DMS114 treated with DMSO at 0.1 percent for 48 hours (cell line): ENCODE measurements around the gene NOC2L.

Source experiments
- DNase-seq: peaks from one replicate; lab custom pipeline; 2025; ENCODE audit not compliant: unreplicated experiment; lab: John Stamatoyannopoulos, UW

Gene NOC2L

DNA sequence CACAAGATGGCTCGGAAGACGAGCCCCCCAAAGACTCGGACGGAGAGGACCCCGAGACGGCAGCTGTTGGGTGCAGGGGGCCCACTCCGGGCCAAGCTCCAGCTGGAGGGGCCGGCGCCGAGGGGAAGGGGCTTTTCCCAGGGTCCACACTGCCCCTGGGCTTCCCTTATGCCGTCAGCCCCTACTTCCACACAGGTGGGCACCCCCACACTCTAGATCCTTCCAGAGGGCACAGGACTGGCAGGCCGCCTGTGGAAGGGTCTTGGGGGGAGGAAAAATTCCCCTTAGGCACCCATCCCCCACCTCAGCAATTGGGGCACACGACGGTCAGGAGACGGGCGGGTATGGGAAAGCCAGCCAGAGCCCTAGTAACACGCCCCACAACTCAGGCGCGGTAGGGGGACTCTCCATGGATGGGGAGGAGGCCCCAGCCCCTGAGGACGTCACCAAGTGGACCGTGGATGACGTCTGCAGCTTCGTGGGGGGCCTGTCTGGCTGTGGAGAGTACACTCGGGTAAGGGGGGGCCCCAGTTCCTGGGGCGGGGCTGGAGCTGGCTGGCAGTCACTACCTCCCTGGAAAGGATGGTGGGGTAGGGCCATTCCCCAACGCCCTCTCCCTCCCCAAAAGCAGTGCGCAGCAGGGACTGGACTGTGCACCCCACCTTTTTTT lies 16.1 kb downstream of the NOC2L start:
- DNase-seq = no peak

GRCh38 chr1:942411-942821 lies 16.6 kb downstream of the NOC2L start:
- no peak for DNase-seq

GRCh38 chr1:941588-942383 lies 17.3 kb downstream of the NOC2L start:
- DNase-seq = no peak

DNA sequence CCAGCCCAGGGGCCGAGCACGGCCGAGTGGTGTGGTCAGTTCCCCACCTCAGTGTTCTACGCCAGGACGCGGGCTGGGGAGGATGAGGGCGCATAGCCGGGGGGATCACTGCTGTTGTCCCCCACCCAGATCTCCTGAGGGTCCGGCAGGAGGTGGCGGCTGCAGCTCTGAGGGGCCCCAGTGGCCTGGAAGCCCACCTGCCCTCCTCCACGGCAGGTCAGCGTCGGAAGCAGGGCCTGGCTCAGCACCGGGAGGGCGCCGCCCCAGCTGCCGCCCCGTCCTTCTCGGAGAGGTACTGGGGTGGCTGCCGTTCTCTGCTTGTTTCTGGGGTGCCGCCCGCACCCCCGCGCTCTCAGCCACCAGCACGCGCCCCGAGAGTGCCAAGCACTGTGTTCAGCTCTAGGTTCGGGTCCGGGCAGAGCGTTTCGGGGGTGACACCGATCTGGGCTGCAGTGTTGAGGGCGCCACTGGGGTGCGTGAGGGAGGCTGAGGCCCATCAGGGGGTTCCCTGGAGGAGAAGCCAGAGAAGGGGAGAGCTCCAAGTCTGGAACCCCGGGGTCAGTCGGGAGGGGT lies 18.0 kb downstream of the NOC2L start:
- no peak for DNase-seq

DNA sequence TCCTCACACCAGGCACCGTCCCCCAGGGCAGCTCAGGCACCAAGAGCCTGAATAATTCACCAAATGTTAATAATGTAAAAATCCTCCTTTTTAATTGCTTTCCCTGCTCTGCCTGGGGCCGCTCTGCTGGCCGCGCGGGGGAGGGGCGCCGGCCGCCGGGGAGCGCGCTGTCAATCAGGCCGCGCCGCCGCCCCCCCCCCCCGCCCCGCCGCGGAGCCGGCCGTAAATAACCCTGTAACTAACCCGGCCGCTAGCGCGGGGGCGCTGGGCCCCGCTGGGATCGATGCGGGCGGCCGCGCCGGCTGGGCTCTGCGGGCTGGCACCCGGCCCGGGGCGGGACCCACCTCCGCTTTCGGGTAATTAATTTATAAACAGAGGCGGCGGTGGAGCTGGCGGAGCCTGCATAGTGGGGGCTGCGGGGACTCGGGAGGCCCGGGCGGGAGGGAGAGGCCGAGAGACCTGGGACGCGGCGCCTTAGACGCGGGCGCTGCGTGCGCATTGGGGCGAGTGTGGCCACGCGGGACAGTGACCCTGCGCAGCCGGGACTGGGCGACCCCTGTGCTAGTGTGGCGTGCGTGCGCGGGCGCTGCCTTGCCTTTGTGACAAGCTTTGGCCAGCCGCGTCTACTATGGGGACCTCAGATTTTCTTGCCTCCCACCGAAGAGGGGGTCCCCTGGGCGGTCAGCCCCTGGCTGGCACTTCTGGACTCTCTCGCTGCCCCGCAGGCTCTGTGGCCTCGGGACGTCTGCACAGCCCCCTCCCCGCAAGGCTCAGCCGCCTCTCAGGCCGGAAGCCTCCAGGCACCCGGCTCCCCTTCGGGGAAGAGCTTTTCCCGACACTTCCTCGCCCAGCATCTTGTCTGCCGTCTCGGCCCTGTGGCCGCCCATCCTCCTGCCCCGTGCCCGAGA lies 18.7 kb downstream of the NOC2L start:
- no peak for DNase-seq

DNA sequence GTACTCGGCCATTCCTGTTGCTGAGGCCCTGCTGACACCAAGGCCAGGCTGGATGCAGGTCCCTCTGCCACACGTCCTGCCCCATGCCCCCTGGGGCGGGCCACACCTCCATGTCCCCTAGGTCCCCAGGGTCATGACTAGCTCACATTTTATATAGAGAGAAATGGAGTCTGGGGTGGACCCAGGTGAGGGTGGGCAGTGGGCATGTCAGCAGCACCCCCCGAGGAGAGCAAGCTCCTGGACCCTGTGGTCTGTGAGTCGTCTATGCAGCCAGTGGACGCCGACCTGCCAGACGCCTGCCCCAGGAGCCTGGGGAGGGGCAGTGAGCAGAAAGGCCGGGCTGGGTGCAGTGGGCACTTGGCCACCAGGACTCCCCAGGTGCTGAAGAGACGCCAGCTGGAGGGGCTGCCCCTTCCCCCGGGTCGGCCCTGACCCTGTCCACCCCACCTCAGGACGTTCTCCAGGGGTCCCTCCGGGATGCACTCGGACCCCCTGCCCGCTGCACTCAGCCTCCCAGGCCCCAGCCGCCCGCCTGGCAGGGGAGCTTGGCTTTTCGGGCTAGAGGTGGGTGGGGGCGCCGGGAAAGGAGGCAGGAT lies 19.4 kb downstream of the NOC2L start:
- no peak for DNase-seq

GRCh38 chr1:938711-939489 lies 20.2 kb downstream of the NOC2L start:
- no peak for DNase-seq

DNA sequence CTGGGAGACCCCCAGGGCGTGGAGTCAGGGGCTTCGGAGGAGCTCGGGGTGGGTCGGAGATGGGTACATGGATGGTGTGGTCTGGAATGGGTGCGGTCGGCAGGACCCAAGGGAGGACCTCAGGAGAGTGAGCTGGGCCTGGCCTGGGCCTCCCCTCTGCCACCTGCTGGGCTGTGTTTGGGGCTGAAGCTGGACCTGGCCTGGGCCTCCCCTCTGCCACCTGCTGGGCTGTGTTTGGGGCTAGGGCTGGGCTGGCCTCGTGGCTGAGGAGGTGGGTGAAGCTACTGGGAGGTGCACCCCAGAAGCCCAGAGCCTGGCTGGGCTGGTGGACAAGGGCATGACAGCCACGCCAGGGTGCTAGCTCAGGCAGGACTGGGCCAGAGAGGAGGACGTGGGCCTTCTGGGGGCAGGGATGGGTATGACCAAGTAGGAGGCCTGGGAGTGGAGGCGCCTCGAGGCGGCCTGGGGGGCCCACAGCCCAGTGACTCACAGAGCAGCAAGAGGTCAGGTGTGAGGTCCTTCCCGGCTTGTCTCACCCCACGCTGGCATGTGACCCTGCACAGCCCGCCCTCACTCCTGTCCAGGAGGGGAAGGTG lies 20.9 kb downstream of the NOC2L start:
- peak; percentile 32 for DNase-seq

DNA sequence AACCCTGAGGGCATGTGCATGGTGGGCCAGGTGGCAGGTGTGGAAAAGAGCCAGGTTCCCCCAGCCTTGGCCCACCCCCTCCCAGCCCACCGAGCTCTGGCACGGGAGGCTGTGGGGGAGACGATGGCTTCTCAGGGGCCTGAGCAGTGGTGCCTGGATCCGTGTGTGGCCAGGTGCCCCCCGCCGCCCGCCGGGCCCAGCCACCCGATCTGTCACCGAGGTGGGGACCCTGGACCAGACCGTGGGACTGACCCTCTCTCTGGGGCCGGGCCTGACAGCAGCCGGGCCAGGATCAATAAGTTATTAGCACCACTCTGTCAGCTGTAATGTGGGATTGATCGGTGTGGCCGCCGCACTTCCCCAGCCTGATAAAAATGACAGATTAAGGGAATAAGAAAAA lies 21.5 kb downstream of the NOC2L start:
- no peak for DNase-seq

GRCh38 chr1:936348-937264 lies 22.4 kb downstream of the NOC2L start:
- DNase-seq = no peak

GRCh38 chr1:935751-936231 lies 23.3 kb downstream of the NOC2L start:
- no peak for DNase-seq

GRCh38 chr1:934991-935750 lies 23.9 kb downstream of the NOC2L start:
- no peak for DNase-seq

GRCh38 chr1:933603-933940 lies 25.5 kb downstream of the NOC2L start:
- no peak for DNase-seq

- no peak for DNase-seq
These were observed 26.1 kb downstream of the NOC2L start for GRCh38 chr1:932776-933602.

GRCh38 chr1:932173-932510 lies 26.9 kb downstream of the NOC2L start:
- DNase-seq = no peak

GRCh38 chr1:931380-932172 lies 27.5 kb downstream of the NOC2L start:
- DNase-seq = no peak
